Fibroblast of the aortic adventitia (primary cell): Measurements from ENCODE around the gene TARS2. TPM values are rescaled to one million over a fixed set of nuclear protein-coding genes. Genes with fewer than 3 reads are reported as not detected.

Source experiments
- DNase-seq: peaks from one replicate; pipeline ENCODE4 v3.0.0-alpha.2; 2010; ENCODE audit warnings: low read depth
- H3K4me3 ChIP-seq: 2 replicates; pipeline ENCODE4 v1.5.1; 2011; ENCODE audit warnings: low read depth, mild to moderate bottlenecking, control low read depth, low read length, moderate library complexity
- total RNA-seq: library from RNA; depleted of rRNA; stranded (reverse); fragments of >200 nt; gene quantifications from 2 replicates; pipeline ENCODE4 v1.2.3, GENCODE V29; 2012; ENCODE audit warnings: low replicate concordance
- TF ChIP-seq, protein P1 (sequence below): IDR thresholded peaks from 2 replicates; pipeline ENCODE4 v1.5.1; 2011; ENCODE audit warnings: mild to moderate bottlenecking, low read length, control low read depth, inconsistent platforms; ENCODE audit not compliant: insufficient read depth

TARS2 gene, protein sequence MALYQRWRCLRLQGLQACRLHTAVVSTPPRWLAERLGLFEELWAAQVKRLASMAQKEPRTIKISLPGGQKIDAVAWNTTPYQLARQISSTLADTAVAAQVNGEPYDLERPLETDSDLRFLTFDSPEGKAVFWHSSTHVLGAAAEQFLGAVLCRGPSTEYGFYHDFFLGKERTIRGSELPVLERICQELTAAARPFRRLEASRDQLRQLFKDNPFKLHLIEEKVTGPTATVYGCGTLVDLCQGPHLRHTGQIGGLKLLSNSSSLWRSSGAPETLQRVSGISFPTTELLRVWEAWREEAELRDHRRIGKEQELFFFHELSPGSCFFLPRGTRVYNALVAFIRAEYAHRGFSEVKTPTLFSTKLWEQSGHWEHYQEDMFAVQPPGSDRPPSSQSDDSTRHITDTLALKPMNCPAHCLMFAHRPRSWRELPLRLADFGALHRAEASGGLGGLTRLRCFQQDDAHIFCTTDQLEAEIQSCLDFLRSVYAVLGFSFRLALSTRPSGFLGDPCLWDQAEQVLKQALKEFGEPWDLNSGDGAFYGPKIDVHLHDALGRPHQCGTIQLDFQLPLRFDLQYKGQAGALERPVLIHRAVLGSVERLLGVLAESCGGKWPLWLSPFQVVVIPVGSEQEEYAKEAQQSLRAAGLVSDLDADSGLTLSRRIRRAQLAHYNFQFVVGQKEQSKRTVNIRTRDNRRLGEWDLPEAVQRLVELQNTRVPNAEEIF
- 9.8 and 15.9 TPM in 2 replicates for total RNA-seq

DNA sequence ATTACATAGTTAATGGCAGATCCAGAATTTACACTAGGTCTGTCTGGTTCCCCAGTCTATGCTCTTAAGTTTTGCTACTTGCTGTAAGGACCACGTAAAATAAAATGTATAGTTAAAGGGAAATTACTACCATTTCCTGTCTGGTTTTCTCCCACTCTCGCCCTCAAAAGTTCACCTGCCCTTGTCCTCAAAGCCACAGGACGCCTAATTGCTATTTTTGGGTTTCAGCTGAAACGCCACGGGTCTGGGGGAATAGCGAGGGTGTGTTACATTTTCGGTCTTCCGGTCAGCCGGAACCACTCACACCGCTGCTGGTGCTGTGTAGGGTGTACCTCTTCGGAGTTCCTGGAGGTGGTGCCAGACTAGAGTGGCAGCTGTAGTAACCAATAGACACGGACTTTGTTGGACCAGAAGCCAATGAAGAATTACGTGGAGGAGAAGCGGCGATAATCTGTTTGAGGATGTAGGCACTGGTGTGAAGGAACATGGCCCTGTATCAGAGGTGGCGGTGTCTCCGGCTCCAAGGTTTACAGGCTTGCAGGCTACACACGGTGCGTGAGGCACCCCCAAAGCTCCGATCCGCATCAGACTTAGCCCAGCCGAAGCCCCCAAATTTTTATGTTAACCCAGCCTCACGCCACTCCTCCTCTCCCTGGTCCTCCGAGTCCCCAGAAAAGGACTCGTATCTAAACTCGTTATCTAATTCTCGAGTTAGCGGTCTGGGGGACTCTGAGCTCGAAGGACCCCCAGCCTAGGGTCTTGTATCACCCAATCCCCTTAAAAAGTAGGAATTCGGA lies at the start of gene TARS2:
TSS of gene TARS2 (plus strand) at position 454 of the 797 bp plus-strand sequence. CDS start at position 486, 32 bp downstream.
- peak; percentile 100 for DNase-seq
- TF ChIP-seq, protein P1, sequence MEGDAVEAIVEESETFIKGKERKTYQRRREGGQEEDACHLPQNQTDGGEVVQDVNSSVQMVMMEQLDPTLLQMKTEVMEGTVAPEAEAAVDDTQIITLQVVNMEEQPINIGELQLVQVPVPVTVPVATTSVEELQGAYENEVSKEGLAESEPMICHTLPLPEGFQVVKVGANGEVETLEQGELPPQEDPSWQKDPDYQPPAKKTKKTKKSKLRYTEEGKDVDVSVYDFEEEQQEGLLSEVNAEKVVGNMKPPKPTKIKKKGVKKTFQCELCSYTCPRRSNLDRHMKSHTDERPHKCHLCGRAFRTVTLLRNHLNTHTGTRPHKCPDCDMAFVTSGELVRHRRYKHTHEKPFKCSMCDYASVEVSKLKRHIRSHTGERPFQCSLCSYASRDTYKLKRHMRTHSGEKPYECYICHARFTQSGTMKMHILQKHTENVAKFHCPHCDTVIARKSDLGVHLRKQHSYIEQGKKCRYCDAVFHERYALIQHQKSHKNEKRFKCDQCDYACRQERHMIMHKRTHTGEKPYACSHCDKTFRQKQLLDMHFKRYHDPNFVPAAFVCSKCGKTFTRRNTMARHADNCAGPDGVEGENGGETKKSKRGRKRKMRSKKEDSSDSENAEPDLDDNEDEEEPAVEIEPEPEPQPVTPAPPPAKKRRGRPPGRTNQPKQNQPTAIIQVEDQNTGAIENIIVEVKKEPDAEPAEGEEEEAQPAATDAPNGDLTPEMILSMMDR, result peak; percentile 49
- peak within 1 kb of the TSS; percentile 87 for H3K4me3 ChIP-seq

DNA sequence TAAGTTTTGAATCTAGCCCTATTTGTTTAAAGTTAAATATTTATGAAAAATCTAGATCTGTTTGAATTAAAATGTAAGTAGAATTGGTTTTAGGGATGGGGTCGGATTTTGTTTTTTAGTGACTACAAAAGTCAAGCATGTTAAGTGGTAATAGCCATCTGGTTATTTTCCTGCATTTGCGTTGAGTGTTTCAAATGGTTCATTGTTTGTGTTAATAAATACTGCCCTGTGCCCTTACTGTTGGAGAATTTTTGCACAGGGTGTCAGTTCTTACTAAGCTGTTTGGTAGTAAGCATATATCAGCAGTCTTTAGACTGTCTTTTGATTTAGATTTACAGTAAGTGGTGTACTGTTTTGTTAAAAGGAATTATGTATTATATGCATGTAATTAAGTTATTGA lies 46.1 kb upstream of the TARS2 start:
- DNase-seq, result no peak
- TF ChIP-seq, protein P1, result no peak
- H3K4me3 ChIP-seq, result no peak overlapping the region

DNA sequence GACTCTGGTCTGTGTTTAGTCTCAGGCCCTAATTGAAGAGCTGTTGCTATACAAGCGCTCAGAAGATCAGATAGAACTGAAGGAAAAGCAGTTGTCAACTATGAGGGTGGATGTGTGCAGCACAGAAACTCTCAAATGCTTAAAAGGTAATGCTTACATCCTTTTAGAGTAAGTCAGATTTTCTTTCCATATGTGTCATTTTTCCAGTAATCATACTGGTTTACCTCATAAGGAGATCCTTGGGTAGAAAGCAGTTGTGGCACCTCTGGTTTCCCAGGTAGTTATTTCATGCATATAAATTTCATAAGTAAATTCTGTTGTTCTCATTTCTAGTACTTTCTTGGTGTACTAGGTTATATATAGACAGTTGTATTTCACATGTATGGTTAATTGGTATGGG lies 43.0 kb upstream of the TARS2 start:
- TF ChIP-seq, protein P1, result no peak
- no peak for DNase-seq
- H3K4me3 ChIP-seq, result no peak overlapping the region

DNA sequence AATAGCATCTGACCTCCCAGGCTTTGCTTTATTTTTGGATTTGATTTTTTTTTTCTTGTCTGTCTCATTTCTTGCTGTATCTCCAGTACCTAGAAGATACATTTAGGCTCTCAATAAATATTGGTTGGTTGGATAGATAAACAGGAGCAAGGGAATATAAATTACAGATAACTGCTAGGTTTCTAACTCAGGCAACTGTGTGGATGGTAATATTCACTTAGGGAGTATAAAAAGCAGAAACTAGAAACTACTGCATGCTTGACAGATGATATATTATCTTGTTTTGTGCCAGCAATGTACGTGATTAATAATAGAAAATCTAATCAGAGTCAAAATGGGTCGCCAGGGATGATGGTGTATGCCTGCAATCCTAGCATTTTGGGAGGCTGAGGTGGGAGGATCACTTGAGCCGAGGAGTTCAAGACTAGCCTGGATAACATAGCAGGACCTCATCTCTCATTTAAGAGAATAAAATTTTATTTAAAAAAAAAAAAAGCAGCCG lies 31.0 kb upstream of the TARS2 start:
- TF ChIP-seq, protein P1, result no peak
- DNase-seq, result no peak
- H3K4me3 ChIP-seq, result no peak overlapping the region

DNA sequence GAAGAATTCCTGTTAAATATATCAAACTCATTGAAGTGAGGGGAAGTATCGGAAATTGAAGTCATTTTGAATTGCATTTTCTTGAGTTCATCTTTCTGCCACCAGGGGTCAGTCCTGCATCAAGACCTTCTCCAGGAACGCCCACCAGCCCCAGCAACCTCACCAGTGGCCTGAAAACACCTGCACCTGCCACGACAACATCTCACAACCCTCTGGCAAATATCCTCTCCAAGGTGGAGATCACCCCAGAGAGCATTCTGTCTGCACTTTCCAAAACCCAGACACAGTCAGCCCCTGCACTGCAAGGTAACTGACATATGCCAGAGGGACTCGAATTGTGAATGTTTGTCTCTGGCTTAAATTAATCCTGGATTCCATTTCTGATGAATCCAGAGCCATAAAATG lies 22.8 kb upstream of the TARS2 start:
- peak; percentile 73 for DNase-seq
- TF ChIP-seq, protein P1, result peak; percentile 77
- no peak overlapping the region for H3K4me3 ChIP-seq

DNA sequence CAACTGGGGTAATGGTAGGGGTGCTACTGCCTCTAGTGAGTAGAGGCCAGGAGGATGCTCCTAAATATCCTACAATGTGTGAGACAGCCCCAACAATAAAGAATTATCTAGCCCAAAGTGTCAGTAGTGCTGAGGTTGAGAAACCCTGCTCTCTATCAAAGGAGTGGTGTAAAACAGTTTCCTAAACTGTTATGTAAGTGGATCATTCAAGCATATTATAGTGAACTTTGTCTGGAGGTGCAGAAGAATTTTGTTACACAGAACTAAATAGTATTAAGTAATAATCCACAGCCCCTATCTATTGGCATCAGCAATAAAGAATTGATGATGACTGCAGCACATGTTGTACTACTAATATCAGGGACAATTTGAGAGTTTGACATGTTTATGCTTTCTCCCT lies 20.3 kb upstream of the TARS2 start:
- H3K4me3 ChIP-seq, result no peak overlapping the region
- DNase-seq, result no peak
- TF ChIP-seq, protein P1, result no peak
